Measurements from ENCODE around the gene MYO1D.
"Not testable (repeated sequence)": the region's sequence is repeated elsewhere in the genome, so short reads cannot be mapped to it uniquely, and the experiment has no call there.

MYO1D gene

DNA sequence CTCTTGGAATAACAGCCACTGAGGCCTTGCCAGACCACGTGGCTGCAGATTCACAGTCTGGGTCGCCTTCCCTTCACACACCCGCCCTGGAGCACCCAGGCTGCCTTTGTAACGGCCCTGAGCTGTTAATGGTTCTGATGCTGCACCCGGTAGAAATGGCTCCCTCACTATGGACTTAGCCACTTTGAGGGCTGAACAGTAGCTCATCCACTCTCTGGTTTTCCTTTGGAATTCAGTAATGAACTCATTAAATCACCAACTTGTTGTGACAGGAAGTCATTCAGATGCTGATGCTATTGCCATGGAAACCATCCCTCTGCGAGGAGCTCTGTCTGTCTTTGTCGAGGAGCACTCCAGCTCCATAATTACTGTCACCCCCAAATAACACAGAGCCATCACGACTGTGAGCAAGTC lies 330.9 kb downstream of the MYO1D start:
- no peak for DNase-seq (ENCODE audit: low read depth in 2 of 3, low spot score in 1 of 3)

DNA sequence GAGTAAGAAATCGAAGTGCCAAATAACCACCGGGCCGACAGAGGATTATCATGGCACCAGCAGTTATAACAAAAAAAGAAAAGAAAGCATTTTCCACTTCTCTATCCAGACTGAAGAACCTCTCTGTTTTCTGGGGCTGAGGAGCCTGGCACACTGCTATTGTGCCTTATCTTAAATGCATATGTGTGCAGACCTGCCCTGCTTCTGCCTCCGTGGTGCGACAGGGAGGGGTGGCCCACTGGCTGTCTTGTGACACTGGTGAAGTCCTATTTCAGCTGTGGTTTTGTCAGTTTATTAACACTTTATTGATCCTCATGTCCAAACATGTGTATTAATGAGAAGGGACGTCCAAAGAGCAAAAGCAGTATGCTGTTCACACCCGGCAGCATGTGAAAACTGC lies 334.7 kb downstream of the MYO1D start:
- no peak for DNase-seq (ENCODE audit: low read depth in 2 of 3, low spot score in 1 of 3)

DNA sequence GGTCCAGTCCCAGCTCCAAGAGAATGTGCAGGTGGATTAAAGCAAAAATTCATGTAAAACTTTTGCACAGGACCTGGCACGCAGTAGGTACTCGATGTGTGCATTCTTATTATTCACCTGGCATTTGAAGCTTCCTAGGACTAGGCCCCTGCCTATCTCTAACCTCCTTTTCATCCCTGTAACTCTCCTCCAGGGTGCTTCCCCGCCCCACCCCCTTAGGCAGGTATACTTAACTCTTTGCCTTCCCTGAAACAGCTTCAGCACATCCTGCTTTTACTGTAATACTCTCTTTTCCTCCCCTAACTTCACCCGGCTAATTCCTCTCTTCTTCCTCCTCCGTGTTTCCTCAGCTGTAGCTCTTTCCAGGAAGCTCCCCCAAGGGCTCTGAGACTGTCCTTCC lies 335.3 kb downstream of the MYO1D start:
- no peak for DNase-seq (ENCODE audit: low read depth in 2 of 3, low spot score in 1 of 3)

- DNase-seq (ENCODE audit: low read depth in 2 of 3, low spot score in 1 of 3), result no peak
Measured at GRCh38 chr17:32536736-32537643, 339.9 kb downstream of the MYO1D start.

- DNase-seq (ENCODE audit: low read depth in 2 of 3, low spot score in 1 of 3), result no peak
Measured at GRCh38 chr17:32533296-32533695, 343.6 kb downstream of the MYO1D start.

GRCh38 chr17:32529604-32530003 lies 347.3 kb downstream of the MYO1D start:
- no peak for DNase-seq (ENCODE audit: low read depth in 2 of 3, low spot score in 1 of 3)

GRCh38 chr17:32528825-32529224 lies 348.1 kb downstream of the MYO1D start:
- DNase-seq (ENCODE audit: low read depth in 2 of 3, low spot score in 1 of 3), result no peak

DNA sequence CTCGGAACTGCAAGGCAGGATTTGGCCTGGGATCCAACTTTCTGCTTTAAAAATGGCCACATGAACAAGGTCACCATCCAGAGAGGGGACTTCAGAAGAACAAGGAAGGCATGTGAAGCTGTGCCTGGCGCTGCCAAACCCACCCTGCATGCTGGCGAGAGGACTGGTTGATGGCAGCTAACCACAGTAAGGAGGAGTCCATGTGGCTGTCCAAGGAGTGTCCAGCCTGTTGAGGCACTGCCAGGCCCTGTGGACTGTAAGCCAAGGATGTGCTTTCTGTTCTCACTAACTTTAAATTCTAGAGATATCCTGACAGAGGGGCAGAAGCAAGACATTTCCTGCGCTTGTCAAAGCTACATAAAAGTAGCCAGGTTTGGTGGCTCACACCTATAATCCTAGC lies 349.8 kb downstream of the MYO1D start:
- DNase-seq (ENCODE audit: low read depth in 2 of 3, low spot score in 1 of 3), result no peak

GRCh38 chr17:32525122-32525521 lies 351.8 kb downstream of the MYO1D start:
- no peak for DNase-seq (ENCODE audit: low read depth in 2 of 3, low spot score in 1 of 3)

DNA sequence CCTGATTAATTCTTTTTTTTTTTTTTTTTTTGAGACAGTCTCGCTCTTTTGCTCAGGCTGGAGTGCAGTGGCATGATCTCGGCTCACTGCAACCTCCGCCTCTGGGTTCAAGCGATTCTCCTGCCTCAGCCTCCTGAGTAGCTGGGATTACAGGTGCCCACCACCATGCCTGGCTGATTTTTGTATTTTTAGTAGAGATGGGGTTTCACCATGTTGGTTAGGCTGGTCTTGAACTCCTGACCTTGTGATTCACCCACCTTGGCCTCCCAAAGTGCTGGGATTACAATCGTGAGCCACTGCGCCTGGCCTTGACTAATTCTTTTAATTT lies 352.4 kb downstream of the MYO1D start:
- not testable (repeated sequence) for DNase-seq (ENCODE audit: low read depth in 2 of 3, low spot score in 1 of 3)

DNA sequence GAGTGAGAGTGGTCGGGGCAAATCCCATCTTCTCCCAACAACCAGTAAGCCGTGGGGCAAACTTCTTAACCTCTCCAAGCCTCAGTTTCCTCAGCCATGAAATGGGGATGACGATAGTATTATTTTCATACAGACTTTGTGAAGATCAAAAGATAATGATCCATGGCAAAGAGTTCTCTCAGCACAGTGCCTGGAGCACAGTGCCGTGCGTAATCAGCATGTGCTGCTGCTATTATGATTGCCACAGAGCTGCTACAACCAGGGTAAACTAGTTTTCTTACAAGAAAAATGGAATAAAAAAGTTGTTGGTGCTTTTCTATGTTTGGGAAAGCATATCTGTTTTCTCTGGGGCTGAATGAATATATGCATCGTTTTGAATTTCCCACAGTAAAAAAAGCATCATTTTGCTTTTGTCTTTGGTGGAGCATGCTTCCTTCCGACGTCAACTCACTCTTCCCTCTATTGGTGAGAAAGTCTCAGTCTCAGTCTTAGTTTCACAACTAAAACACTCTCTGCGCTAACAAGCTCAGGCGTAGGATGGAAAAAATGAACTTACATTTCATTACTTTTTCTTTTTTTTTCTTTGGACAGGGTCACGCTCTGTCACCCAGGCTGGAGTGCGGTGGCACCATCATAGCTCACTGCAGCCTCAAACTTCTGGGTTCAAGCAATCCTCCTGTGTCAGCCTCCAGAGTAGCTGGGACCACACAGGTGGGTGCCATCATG lies 352.9 kb downstream of the MYO1D start:
- peak in 1 of 3 donors; percentile 21 for DNase-seq (ENCODE audit: low read depth in 2 of 3, low spot score in 1 of 3)

DNA sequence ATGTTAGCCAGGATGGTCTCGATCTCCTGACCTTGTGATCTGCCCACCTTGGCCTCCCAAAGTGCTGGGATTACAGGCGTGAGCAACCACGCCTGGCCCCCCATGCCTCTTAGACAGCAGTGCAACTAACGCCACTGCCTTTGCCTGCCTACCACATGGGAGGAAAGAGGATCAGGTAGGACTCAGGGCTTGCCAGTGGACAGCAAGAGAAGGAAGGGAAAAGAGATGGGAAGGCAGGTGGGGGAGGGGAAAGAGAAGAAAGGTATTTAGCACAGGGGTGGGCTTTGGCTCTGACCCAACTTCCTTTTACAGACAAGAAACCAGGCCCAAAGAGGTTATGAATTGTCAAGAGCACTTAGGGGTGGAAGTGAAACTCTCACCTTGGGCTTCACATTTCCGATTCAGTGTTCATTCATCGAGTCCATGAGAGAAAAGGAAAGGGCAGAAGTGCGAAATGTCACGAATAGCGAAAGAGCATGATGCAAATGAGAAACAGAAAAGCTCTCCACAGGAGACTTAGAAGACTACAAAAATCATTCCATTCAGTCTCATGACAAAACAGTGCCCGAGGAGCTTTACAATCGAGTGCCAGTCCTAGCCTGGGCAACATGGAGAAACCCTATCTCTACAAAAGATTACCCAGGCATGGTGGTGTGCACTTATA lies 353.8 kb downstream of the MYO1D start:
- DNase-seq (ENCODE audit: low read depth in 2 of 3, low spot score in 1 of 3), result peak; percentile 31 to 69 (median 31)

DNA sequence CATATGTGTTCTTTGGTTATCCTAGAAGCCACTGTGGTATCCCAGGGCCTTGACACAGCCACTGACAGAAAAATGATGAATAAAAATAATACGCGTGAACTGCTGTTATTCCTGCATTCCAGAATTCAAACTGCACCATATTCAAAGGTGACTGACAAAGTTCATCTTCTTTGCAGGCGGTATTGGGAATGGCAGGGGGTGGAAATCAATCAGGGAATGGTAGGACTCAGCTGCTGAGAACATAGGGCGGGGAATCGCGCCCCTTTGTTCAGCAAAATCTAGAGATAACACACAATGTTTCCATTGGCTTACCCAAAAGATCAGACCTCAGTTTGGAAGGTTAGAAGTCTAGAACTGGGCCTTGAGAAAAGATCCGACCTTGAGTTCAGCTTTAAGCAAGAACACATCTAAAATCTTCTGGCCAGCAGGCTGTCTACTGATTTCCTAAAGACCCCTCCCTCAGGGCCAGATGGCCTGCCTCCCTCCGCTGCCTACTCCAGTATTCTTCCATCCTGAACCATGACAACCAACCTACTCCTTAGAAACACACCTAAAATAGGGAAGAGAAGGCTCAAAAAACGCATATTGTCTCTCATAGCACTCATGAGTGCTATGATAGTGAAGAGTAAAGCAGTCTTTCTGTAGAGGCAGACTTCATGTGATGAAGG lies 356.1 kb downstream of the MYO1D start:
- no peak for DNase-seq (ENCODE audit: low read depth in 2 of 3, low spot score in 1 of 3)

- peak; percentile 28 to 48 (median 44) for DNase-seq (ENCODE audit: low read depth in 2 of 3, low spot score in 1 of 3)
Measured at GRCh38 chr17:32520104-32520701, 356.7 kb downstream of the MYO1D start.

GRCh38 chr17:32519228-32520103 lies 357.5 kb downstream of the MYO1D start:
- DNase-seq (ENCODE audit: low read depth in 2 of 3, low spot score in 1 of 3), result peak in 1 of 3 donors; percentile 67

DNA sequence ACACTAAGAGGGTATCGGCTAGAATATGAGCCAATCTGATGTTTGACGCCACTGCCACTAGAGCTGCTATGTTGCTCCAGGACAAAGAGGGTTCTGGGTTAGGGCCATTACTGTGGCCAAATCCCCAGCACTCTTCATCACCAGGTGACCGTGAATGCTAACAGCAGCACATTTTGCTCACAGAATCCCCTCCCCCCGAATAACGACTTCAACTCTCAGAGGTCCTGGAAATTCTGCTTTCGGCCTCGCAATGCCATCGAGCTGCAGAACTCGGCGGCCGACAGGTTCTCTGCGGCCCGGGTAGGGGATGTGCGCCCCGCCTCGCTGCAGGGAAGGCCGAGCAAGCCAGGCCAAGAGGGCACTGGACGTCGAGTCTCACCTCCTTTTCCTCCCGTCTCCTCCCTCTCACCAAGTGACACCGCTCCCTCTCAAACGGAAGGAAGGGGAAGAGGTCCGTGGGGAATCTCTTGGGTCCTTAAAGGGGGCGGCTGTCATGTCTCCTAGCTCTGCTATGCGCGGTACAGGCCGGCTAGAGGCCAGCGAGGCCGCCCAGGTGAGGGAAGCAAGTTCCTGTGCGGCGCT lies 358.2 kb downstream of the MYO1D start:
- no peak for DNase-seq (ENCODE audit: low read depth in 2 of 3, low spot score in 1 of 3)

- DNase-seq (ENCODE audit: low read depth in 2 of 3, low spot score in 1 of 3), result no peak
Measured at GRCh38 chr17:32517982-32518381, 358.9 kb downstream of the MYO1D start.

DNA sequence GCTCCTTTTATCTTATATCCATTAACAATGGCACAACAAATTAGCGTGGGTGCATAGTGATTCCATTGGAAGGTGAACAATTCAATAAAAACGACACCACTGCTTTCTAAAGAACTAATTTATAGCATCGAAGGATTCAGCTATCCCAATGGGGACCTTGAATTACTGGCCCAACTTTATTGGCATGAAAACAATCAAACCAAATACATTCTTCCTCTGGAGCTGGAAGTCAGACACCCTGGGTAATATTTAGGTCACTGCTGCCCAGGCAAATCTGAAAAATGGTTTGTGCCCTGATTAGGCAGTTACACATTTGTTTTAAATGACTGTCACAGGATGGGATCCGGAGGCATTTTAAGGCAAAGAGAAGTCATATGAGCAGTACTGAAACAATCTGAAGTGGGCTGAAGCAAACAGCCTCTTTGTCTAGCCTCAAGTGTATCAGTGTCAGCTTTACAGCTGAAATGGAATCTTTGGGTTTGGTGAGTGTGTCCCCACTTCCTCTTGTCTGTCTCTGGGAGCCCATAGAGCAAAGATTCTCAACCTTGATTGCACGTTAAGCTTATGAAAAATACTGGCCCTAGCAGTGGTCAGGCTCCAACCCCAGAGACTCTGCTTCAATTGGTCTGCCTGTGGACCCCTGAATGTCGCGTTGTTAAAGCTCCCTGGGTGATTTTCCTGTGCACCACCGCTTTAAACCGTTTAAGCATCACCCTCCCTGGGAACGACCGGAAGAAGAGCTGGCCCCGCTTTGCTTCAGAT lies 359.8 kb downstream of the MYO1D start:
- no peak for DNase-seq (ENCODE audit: low read depth in 2 of 3, low spot score in 1 of 3)

GRCh38 chr17:32516450-32516849 lies 360.5 kb downstream of the MYO1D start:
- DNase-seq (ENCODE audit: low read depth in 2 of 3, low spot score in 1 of 3), result no peak

All from stimulated activated CD4-positive, alpha-beta T cell treated with anti-CD3 and anti-CD28 coated beads, Interleukin-12 subunit alpha, Interleukin-12 subunit beta, amount 100 ng/mL, for 48 hours (primary cell).